IPS DF 4.7 (cell line): Measurements from ENCODE around the gene SALL2.

Source experiments
- DNase-seq: peaks from one replicate; pipeline ENCODE4 v3.0.0-alpha.2; 2013; ENCODE audit warnings: low spot score; ENCODE audit errors: extremely low read depth

Gene SALL2

GRCh38 chr14:21494902-21495762 is 31.0 kb downstream of the SALL2 start:
- no peak for DNase-seq

- no peak for DNase-seq
These were observed 39.5 kb downstream of the SALL2 start for GRCh38 chr14:21486640-21487087.

GRCh38 chr14:21476925-21477681 is 49.0 kb downstream of the SALL2 start, which contains the start of the genes RAB2B and TOX4:
Gene RAB2B (minus strand): TSS chr14:21476959. CDS start chr14:21476872, 87 bp downstream.
Gene TOX4 (plus strand): TSS chr14:21477195. CDS start chr14:21477279, 84 bp downstream.
- DNase-seq, result peak; percentile 97

GRCh38 chr14:21476523-21476924 is 49.6 kb downstream of the SALL2 start:
- no peak for DNase-seq

- no peak for DNase-seq
These were observed 50.2 kb downstream of the SALL2 start for GRCh38 chr14:21475767-21476522.
